ENCODE measurements around the gene NCKAP5.

GRCh38 chr2:133571249-133571648, 3.0 kb upstream of the NCKAP5 start:
- TF ChIP-seq TAF1 (IDR thresholded peaks at IDR 0.05; ENCODE audit: low read depth) (no peak), TCF12 (IDR thresholded peaks at IDR 0.05; ENCODE audit: low read depth) (no peak)
